Caco-2 (cell line): ENCODE results near the gene ZDHHC12. TPM values are rescaled to one million over a fixed set of nuclear protein-coding genes. Genes with fewer than 3 reads are reported as not detected.

Experiments used
- BruUV-seq: library from RNA; stranded (reverse); fragments of 400-500 nt; replicated peaks from 2 replicates; lab custom pipeline; 2021; lab: Mats Ljungman, UMichigan
- CTCF ChIA-PET: fragments of 300-600 bp; sonication (Branson Sonifier 250); formaldehyde crosslinking; loops from one replicate; lab custom pipeline; 2022; ENCODE audit warnings: antibody characterized with exemption; lab: Charles Lee
- POLR2A ChIA-PET: fragments of 300-600 bp; sonication (Branson Sonifier 250); formaldehyde crosslinking; loops from one replicate; lab custom pipeline; 2022; ENCODE audit warnings: antibody characterized with exemption; lab: Charles Lee
- DNase-seq, 2 experiments: peaks; one replicate each; pipeline versions ENCODE4 v3.0.0 to v3.0.0-alpha.2; 2020 to 2022
- H3K27me3 ChIP-seq: replicated peaks from 2 replicates; pipeline ENCODE4 v1.6.0; 2011; ENCODE audit warnings: low read length; ENCODE audit not compliant: control insufficient read depth, insufficient read depth
- H3K36me3 ChIP-seq: 2 replicates; pipeline ENCODE4 v1.5.1; 2011; ENCODE audit warnings: low read length; ENCODE audit not compliant: control insufficient read depth, insufficient read depth
- H3K4me1 ChIP-seq: fragments of 250-450 bp; sonication (Bioruptor Pico); 2 replicates; pipeline ENCODE4 v1.5.1; 2020; ENCODE audit warnings: mild to moderate bottlenecking
- H3K4me3 ChIP-seq: 2 replicates; pipeline ENCODE4 v1.5.1; 2011; ENCODE audit warnings: low read depth, mild to moderate bottlenecking, control low read depth, low read length
- H3K9me3 ChIP-seq: fragments of 250-450 bp; sonication (Bioruptor Pico); 2 replicates; pipeline ENCODE4 v1.5.1; 2020; ENCODE audit warnings: mild to moderate bottlenecking, moderate library complexity
- H3K27ac Mint-ChIP-seq: one replicate; pipeline ENCODE4 v1.8.0; 2022; ENCODE audit warnings: mixed read lengths; ENCODE audit not compliant: unreplicated experiment
- H3K27me3 Mint-ChIP-seq: one replicate; pipeline ENCODE4 v1.8.0; 2022; ENCODE audit warnings: mixed read lengths; ENCODE audit not compliant: insufficient read depth, unreplicated experiment
- H3K36me3 Mint-ChIP-seq: one replicate; pipeline ENCODE4 v1.8.0; 2022; ENCODE audit warnings: mild to moderate bottlenecking, mixed read lengths; ENCODE audit not compliant: insufficient read depth, unreplicated experiment
- H3K4me1 Mint-ChIP-seq: one replicate; pipeline ENCODE4 v1.8.0; 2022; ENCODE audit warnings: low read depth, mixed read lengths; ENCODE audit not compliant: unreplicated experiment
- H3K4me3 Mint-ChIP-seq: one replicate; pipeline ENCODE4 v1.8.0; 2022; ENCODE audit warnings: mild to moderate bottlenecking, moderate library complexity, mixed read lengths; ENCODE audit not compliant: unreplicated experiment
- H3K9me3 Mint-ChIP-seq: one replicate; pipeline ENCODE4 v1.8.0; 2022; ENCODE audit warnings: mixed read lengths; ENCODE audit not compliant: unreplicated experiment
- intact Hi-C: fragments of 100-400 bp; cut with micrococcal nuclease; formaldehyde crosslinking; loops from one replicate; pipeline ENCODE4 v1.10.0; 2022; ENCODE audit not compliant: unreplicated experiment
- total RNA-seq: library from RNA; stranded (reverse); gene quantifications from 2 replicates; pipeline ENCODE4 v1.2.3, GENCODE V29; 2022
- TF ChIP-seq, protein P1 (sequence below), 2 experiments: fragments of 200-600 bp in 1 of 2; IDR thresholded peaks; 1 replicate in 1 of 2; 2 replicates in 1 of 2; pipeline versions ENCODE4 v1.5.1 to v1.8.0; 2011 to 2022; ENCODE audit warnings: antibody characterized with exemption in 1 of 2, control low read depth in 1 of 2, inconsistent platforms in 1 of 2, low read depth in 1 of 2, low read length in 1 of 2, mild to moderate bottlenecking in 1 of 2, moderate library complexity in 1 of 2; ENCODE audit not compliant: insufficient read depth in 1 of 2, severe bottlenecking in 1 of 2, unreplicated experiment in 1 of 2

Gene ZDHHC12
- total RNA-seq, 1 experiment from 2014 or later, result 73.7 TPM

DNA sequence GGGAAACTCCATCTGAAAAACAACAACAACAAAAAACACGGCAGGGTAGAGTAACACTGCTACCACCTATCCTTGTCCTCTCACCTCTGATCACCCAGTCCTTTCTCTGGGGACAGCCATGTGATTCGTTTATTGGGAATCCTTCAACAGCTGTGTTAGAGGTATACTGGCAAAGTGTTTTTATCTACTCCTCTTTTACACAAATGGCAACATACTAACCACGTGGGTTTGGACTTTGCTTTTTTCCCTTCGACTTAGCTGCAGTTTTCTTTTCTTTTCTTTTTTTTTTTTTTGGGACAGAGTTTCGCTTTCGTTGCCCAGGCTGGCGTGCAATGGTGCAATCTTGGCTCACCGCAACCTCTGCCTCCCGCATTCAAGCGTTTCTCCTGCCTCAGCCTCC is 46.1 kb downstream of the ZDHHC12 start:
- Histone ChIP-seq H3K36me3 (no peaks in the 10 kb centered on the region), H3K4me3 (no peak overlapping the region), H3K9me3 (no peaks in the 10 kb centered on the region), H3K4me1 (peaks cover 1% of the 10 kb centered on the region), H3K27me3 (no peaks in the 10 kb centered on the region)
- intact Hi-C loops, result no loop called here
- CTCF ChIA-PET, result no interaction called here
- TF ChIP-seq, protein P1, sequence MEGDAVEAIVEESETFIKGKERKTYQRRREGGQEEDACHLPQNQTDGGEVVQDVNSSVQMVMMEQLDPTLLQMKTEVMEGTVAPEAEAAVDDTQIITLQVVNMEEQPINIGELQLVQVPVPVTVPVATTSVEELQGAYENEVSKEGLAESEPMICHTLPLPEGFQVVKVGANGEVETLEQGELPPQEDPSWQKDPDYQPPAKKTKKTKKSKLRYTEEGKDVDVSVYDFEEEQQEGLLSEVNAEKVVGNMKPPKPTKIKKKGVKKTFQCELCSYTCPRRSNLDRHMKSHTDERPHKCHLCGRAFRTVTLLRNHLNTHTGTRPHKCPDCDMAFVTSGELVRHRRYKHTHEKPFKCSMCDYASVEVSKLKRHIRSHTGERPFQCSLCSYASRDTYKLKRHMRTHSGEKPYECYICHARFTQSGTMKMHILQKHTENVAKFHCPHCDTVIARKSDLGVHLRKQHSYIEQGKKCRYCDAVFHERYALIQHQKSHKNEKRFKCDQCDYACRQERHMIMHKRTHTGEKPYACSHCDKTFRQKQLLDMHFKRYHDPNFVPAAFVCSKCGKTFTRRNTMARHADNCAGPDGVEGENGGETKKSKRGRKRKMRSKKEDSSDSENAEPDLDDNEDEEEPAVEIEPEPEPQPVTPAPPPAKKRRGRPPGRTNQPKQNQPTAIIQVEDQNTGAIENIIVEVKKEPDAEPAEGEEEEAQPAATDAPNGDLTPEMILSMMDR (IDR thresholded peaks at IDR 0.05; ENCODE audit: insufficient read depth in 1 of 2, low read depth in 1 of 2, low read length in 1 of 2, severe bottlenecking in 1 of 2, unreplicated experiment in 1 of 2), result no peak
- H3K9me3 Mint-ChIP-seq, result no peaks in the 10 kb centered on the region
- H3K27ac Mint-ChIP-seq, result no peak overlapping the region
- POLR2A ChIA-PET, result no interaction called here
- peaks cover under 1% of the 10 kb centered on the region for H3K4me1 Mint-ChIP-seq
- no peaks in the 10 kb centered on the region for H3K27me3 Mint-ChIP-seq
- H3K36me3 Mint-ChIP-seq, result peaks cover 4% of the 10 kb centered on the region
- DNase-seq, result no peak
- H3K4me3 Mint-ChIP-seq, result no peak overlapping the region
- no TSS peak for BruUV-seq

DNA sequence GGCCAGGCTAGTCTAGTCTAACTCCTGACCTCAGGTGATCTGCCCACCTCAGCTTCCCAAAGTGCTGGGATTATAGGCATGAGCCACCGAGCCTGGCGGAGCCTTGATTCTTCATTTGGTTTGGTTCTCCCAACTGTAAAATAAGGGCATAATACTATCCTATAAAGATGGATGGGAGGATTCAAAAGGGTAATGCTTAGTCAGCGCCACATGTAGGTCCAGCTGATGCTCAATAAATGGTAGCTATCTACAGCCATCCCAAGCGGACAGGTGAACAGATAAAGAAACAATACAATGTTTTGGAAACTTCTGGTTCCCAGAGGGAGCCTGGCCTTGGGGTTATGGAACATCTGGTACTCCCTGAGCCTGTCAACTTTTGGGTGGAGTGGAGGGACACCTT is 48.5 kb downstream of the ZDHHC12 start:
- ChIA-PET POLR2A (interaction anchor here (0.5 kb wide), 1 partner anchor 17 kb away, joined by 4 read pairs; no protein-coding TSS in a partner anchor), CTCF (no interaction called here)
- Mint-ChIP-seq H3K36me3 (peaks cover 4% of the 10 kb centered on the region), H3K9me3 (no peaks in the 10 kb centered on the region), H3K4me3 (no peak overlapping the region), H3K4me1 (no peaks in the 10 kb centered on the region), H3K27ac (no peak overlapping the region), H3K27me3 (no peaks in the 10 kb centered on the region)
- Histone ChIP-seq H3K4me3 (no peak overlapping the region), H3K36me3 (no peaks in the 10 kb centered on the region), H3K9me3 (no peaks in the 10 kb centered on the region), H3K4me1 (no peaks in the 10 kb centered on the region), H3K27me3 (no peaks in the 10 kb centered on the region)
- BruUV-seq, result no TSS peak
- intact Hi-C loops, result no loop called here
- TF ChIP-seq, protein P1 (IDR thresholded peaks at IDR 0.05; ENCODE audit: insufficient read depth in 1 of 2, low read depth in 1 of 2, low read length in 1 of 2, severe bottlenecking in 1 of 2, unreplicated experiment in 1 of 2), result no peak
- DNase-seq, result no peak

Other genes starting within 250 kb of the ZDHHC12 start
- gene GLE1, start 219.4 kb downstream of the ZDHHC12 start, total RNA-seq, result 30.4 and 30.8 TPM in 2 replicates
- gene SPTAN1, start 171.5 kb downstream of the ZDHHC12 start, total RNA-seq, result 407 and 408 TPM in 2 replicates
- gene DYNC2I2, start 67.3 kb downstream of the ZDHHC12 start, total RNA-seq, result 80.2 and 80.8 TPM in 2 replicates
- 710 and 745 TPM in 2 replicates for gene SET, start 34.9 kb downstream of the ZDHHC12 start, total RNA-seq
- gene PKN3, start 21.6 kb downstream of the ZDHHC12 start, total RNA-seq, result 1.6 and 2.1 TPM in 2 replicates
- 21.7 and 28.6 TPM in 2 replicates for gene ZER1, start 47.8 kb upstream of the ZDHHC12 start, total RNA-seq
- 35.6 and 39.9 TPM in 2 replicates for gene TBC1D13, start 63.1 kb upstream of the ZDHHC12 start, total RNA-seq
- 25.9 and 30.0 TPM in 2 replicates for gene ENDOG, start 94.4 kb upstream of the ZDHHC12 start, total RNA-seq
- 76.2 and 88.0 TPM in 2 replicates for gene SPOUT1, start 105.7 kb upstream of the ZDHHC12 start, total RNA-seq
- 6.9 and 7.8 TPM in 2 replicates for gene KYAT1, start 157.8 kb upstream of the ZDHHC12 start, total RNA-seq
- gene LRRC8A, start 158.0 kb upstream of the ZDHHC12 start, total RNA-seq, result 21.9 and 22.4 TPM in 2 replicates
- 0.59 and 0.63 TPM in 2 replicates for gene PHYHD1, start 196.9 kb upstream of the ZDHHC12 start, total RNA-seq
- gene DOLK, start 223.5 kb upstream of the ZDHHC12 start, total RNA-seq, result 25.9 and 27.2 TPM in 2 replicates
- gene NUP188, start 223.6 kb upstream of the ZDHHC12 start, total RNA-seq, result 80.9 and 85.7 TPM in 2 replicates